Suprapubic skin (tissue), 4 donors: Measurements from ENCODE around the gene PAFAH1B1. TPM values are rescaled to one million over a fixed set of nuclear protein-coding genes. Genes with fewer than 3 reads are reported as not detected.

Source experiments
- DNase-seq, 2 donors: peaks; one replicate each; pipeline ENCODE4 v3.0.0-alpha.2; 2019; ENCODE audit warnings: low spot score in 2 of 2
- H3K27ac ChIP-seq: fragments of 200-600 bp; sonication (generic); one replicate; pipeline ENCODE4 v1.5.1; 2019
- H3K27me3 ChIP-seq: fragments of 200-600 bp; sonication (generic); one replicate; pipeline ENCODE4 v1.5.1; 2019
- H3K36me3 ChIP-seq: fragments of 200-600 bp; sonication (generic); one replicate; pipeline ENCODE4 v1.5.1; 2019
- H3K4me1 ChIP-seq: fragments of 200-600 bp; sonication (generic); one replicate; pipeline ENCODE4 v1.5.1; 2019
- H3K4me3 ChIP-seq: fragments of 200-600 bp; sonication (generic); one replicate; pipeline ENCODE4 v1.5.1; 2019; ENCODE audit warnings: mild to moderate bottlenecking
- H3K9me3 ChIP-seq: fragments of 200-600 bp; sonication (generic); one replicate; pipeline ENCODE4 v1.5.1; 2019
- EP300 ChIP-seq: sonication (generic); formaldehyde crosslinking; IDR thresholded peaks from one replicate; pipeline ENCODE4 v1.6.1; 2017; ENCODE audit warnings: antibody characterized with exemption
- POLR2A ChIP-seq, 2 donors: fragments of 450-650 bp; IDR thresholded peaks; one replicate each; pipeline ENCODE4 v1.6.1; 2017; ENCODE audit warnings: antibody characterized with exemption in 2 of 2, mild to moderate bottlenecking in 2 of 2, moderate library complexity in 2 of 2
- POLR2AphosphoS5 ChIP-seq, 3 donors: sonication (generic); formaldehyde crosslinking; IDR thresholded peaks; one replicate each; pipeline ENCODE4 v1.6.1; 2017; ENCODE audit warnings: antibody characterized with exemption in 3 of 3
- WGBS: methylation state at CpG from one replicate; pipeline ENCODE4 v1.1.5; 2018; 5-methylcytosine and 5-hydroxymethylcytosine counted together
- total RNA-seq, 4 donors: library from RNA; depleted of rRNA; stranded (reverse); fragments of >200 nt; gene quantifications; one replicate each; pipeline ENCODE4 v1.1.0, GENCODE V29; 2016
- TF ChIP-seq, protein P1 (sequence below), 2 donors: fragments of 200-600 bp in 1 of 2; fragments of 450-650 bp in 1 of 2; sonication (generic) in 1 of 2; IDR thresholded peaks; one replicate each; pipeline ENCODE4 v1.5.1; 2016 to 2019; ENCODE audit warnings: antibody characterized with exemption in 2 of 2, mild to moderate bottlenecking in 1 of 2, moderate library complexity in 1 of 2

PAFAH1B1 gene
- total RNA-seq, 4 donors from 2014 or later, result 97.4 to 283 (median 125) TPM

DNA sequence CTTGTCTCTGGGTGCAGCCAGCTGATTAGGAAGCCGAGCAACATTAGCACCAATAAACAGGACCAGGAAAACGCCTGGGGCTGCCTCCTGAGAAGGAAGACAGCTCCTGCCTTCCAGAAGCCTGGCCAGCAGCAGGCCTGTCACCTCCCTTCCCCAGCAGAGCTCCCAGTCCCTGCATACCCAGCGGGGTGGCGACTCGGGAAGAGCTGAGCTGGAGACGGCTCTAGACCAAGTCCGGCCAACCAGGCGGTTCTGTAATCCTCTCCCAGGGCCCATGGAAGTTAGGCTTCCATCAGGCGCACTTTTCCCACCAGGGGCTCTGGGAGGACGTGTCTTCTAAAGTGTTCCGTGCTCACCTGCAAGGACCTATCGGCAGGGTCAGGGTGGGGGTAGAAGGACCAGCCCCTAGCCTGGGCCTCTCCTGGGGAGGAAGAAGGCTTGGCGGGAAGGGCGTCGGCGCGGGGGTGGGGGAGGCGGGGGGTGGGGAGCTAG lies 130.1 kb downstream of the PAFAH1B1 start:
- H3K9me3 ChIP-seq, result no peaks in the 10 kb centered on the region
- peaks cover 16% of the 10 kb centered on the region for H3K4me1 ChIP-seq
- no peaks in the 10 kb centered on the region for H3K36me3 ChIP-seq
- H3K27me3 ChIP-seq, result peaks cover 41% of the 10 kb centered on the region
- WGBS, result no CpG with 5 or more reads among the region's 18 CpGs
- no peak for DNase-seq
- TF ChIP-seq, protein P1, sequence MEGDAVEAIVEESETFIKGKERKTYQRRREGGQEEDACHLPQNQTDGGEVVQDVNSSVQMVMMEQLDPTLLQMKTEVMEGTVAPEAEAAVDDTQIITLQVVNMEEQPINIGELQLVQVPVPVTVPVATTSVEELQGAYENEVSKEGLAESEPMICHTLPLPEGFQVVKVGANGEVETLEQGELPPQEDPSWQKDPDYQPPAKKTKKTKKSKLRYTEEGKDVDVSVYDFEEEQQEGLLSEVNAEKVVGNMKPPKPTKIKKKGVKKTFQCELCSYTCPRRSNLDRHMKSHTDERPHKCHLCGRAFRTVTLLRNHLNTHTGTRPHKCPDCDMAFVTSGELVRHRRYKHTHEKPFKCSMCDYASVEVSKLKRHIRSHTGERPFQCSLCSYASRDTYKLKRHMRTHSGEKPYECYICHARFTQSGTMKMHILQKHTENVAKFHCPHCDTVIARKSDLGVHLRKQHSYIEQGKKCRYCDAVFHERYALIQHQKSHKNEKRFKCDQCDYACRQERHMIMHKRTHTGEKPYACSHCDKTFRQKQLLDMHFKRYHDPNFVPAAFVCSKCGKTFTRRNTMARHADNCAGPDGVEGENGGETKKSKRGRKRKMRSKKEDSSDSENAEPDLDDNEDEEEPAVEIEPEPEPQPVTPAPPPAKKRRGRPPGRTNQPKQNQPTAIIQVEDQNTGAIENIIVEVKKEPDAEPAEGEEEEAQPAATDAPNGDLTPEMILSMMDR (IDR thresholded peaks at IDR 0.05), result no peak
- TF ChIP-seq POLR2A (IDR thresholded peaks at IDR 0.05), result no peak
- TF ChIP-seq EP300, result no peak
- no peak for TF ChIP-seq POLR2AphosphoS5 (IDR thresholded peaks at IDR 0.05)
- H3K27ac ChIP-seq, result peak overlapping the region; percentile 54
- H3K4me3 ChIP-seq, result peak overlapping the region; percentile 48

DNA sequence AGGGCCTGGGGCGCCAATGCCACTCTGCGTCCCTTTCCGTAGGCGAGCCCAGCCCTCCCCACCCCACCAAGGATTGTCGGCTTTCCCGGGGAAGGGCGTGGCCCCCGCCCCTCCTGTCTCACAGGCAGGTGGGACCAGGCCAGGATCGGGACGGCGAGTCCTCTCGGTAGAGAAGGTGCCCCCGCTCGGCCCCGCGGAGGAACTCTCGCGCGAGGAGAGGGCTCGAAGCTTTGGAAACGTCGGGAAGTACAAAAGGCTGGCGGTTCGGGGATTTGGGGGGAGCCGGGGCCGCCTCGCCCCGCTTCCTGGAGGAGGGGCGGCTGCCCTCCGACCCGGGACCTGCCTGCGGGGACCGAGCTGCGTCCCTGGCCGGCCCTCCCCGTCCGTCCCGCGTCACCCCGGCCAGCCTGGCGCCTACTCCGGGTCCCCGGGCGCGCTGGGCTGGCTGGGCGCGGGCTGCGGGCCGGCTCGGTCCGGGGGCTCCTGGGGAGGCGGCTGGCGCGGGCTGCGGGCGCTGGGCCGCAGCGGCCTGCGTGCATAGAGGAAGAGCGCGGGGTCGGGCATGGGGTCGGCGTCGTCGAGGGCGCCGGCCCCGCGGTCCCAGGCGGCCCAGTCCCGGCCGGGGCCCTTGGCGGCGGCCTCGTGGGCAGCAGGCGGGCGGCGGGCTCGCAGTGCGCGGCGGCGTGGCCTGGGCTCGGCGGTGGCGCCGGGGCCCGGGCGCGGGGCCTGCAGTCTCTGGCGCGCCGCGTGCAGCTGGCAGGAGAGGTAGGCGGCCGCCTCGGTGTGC lies 130.7 kb downstream of the PAFAH1B1 start:
- TF ChIP-seq POLR2AphosphoS5 (IDR thresholded peaks at IDR 0.05) (no peak), EP300 (no peak), POLR2A (IDR thresholded peaks at IDR 0.05) (no peak)
- TF ChIP-seq, protein P1 (IDR thresholded peaks at IDR 0.05), result no peak
- Histone ChIP-seq H3K4me3 (peak overlapping the region; percentile 48), H3K4me1 (peaks cover 16% of the 10 kb centered on the region), H3K27ac (peak overlapping the region; percentile 54), H3K27me3 (peaks cover 41% of the 10 kb centered on the region), H3K9me3 (no peaks in the 10 kb centered on the region), H3K36me3 (no peaks in the 10 kb centered on the region)
- 2% methylated on average over 28 of the region's 98 CpGs for WGBS
- DNase-seq, result peak in 1 of 2 donors; percentile 66

DNA sequence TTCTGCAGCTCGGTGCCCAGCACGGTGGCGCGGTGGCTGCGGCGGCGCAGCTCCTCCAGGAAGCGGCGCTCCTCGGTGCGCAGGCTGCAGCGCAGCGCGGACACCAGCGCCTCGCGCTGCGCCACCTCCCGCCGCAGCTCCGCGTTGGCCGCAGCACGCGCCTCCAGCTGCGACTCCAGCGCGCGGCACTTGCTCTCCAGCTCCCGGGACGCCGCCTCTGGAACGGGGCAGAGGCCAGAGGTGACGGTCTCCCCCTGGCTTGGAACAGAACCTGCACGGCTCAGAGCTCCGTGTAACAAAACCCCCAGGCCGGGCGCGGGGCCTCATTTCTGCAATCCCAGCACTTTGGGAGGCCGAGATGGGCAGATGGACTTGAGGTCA lies 131.3 kb downstream of the PAFAH1B1 start:
- Histone ChIP-seq H3K36me3 (no peaks in the 10 kb centered on the region), H3K4me1 (peaks cover 16% of the 10 kb centered on the region), H3K27me3 (peaks cover 41% of the 10 kb centered on the region), H3K4me3 (peak overlapping the region; percentile 48), H3K27ac (no peak overlapping the region), H3K9me3 (no peaks in the 10 kb centered on the region)
- TF ChIP-seq EP300, result no peak
- TF ChIP-seq, protein P1 (IDR thresholded peaks at IDR 0.05), result peak in 1 of 2 donors; percentile 22
- WGBS, result under 1% methylated on average over 32 of the region's 40 CpGs
- DNase-seq, result no peak

DNA sequence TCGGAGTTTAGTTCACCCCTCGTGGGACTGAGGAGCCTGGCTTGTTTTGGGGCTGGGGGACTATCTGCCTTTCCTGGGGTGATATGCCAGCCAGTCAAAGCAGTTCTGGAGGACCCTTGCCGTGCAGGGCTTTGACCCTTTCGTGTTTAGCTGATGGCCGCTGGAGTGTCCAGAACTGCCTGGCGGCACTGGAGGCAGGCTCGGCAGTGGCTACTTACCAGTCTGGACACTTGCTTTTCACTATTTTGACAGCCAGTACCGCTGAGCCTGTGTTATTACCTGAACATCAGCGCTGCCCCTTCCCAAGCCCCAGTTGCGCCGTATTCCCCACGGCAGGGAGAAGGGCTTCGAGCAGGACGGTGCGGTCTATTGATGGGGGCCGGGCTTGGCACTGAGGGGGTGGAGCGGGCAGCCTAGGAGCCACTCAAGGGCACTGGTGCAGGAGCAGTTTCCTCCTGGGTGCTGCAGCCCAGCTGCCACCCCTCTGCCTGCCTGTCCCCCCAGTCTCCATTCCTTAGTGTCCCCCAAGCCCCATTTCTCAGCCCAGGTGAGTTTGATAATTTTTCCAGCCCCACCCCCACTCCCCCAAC lies 137.4 kb downstream of the PAFAH1B1 start:
- Histone ChIP-seq H3K4me1 (no peaks in the 10 kb centered on the region), H3K27ac (no peak overlapping the region), H3K4me3 (no peak overlapping the region), H3K9me3 (no peaks in the 10 kb centered on the region), H3K36me3 (no peaks in the 10 kb centered on the region), H3K27me3 (peaks cover 22% of the 10 kb centered on the region)
- TF ChIP-seq, protein P1 (IDR thresholded peaks at IDR 0.05), result no peak
- no peak for TF ChIP-seq POLR2AphosphoS5 (IDR thresholded peaks at IDR 0.05)
- TF ChIP-seq EP300, result no peak
- no peak for TF ChIP-seq POLR2A (IDR thresholded peaks at IDR 0.05)
- 82% methylated on average over 15 of the region's 17 CpGs for WGBS
- no peak for DNase-seq

DNA sequence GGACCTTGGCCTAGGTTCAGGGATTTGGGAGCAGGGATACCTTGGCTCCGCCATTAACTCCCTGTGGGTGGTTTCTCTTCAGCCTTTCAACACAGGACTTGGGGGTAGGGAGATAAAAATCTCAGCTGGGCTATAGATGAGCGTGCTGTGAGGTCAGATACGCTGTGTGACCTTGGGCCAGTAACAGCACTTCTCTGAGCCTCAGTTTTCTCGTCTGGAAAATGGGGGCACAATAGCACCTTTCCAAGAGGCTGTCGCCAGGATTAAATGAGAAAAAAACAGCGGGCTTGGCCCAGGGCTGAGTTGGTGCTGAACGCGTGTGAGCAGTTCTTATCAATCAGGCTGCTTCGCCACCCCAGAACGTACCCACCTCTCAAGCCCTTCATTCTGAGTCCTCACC lies 138.4 kb downstream of the PAFAH1B1 start:
- 80% methylated on average over 10 of the region's 10 CpGs for WGBS
- H3K9me3 ChIP-seq, result no peaks in the 10 kb centered on the region
- H3K27ac ChIP-seq, result no peak overlapping the region
- DNase-seq, result no peak
- peaks cover 15% of the 10 kb centered on the region for H3K27me3 ChIP-seq
- no peaks in the 10 kb centered on the region for H3K4me1 ChIP-seq
- TF ChIP-seq POLR2AphosphoS5 (IDR thresholded peaks at IDR 0.05), result no peak
- H3K4me3 ChIP-seq, result no peak overlapping the region
- no peaks in the 10 kb centered on the region for H3K36me3 ChIP-seq
